ENCODE results near the gene FAM89A. TPM values are rescaled to one million over a fixed set of nuclear protein-coding genes. Genes with fewer than 3 reads are reported as not detected.
"Not testable (repeated sequence)": the region's sequence is repeated elsewhere in the genome, so short reads cannot be mapped to it uniquely, and the experiment has no call there.

Gene FAM89A
- polyA plus RNA-seq, 1 of the 3 experiments (the other 2 are of a cell fraction), result 2.7 TPM

DNA sequence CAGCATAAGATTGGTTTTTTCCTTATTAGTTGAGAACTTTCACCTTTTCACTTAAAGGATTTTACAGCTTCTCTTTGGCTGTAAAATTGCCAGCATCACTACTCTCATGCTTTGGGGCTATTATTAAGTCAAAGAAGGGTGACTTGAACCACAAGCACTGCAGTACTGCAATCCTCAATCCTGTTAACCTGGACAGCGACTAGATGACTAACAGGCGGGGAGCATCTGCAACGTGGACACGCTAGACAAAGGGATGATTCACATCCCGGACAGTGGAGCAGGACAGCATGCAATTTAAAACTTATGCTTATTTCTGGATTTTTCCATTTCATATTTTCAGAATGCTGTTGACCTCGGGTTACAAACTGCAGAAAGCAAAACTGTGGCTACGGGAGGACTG, 53.1 kb downstream of the FAM89A start (continued):
- TF ChIP-seq CTCF (IDR thresholded peaks at IDR 0.05) (no peak), EZH2phosphoT487 (IDR thresholded peaks at IDR 0.05; ENCODE audit: borderline replicate concordance, low read depth) (no peak), RFX5 (IDR thresholded peaks at IDR 0.05; ENCODE audit: low read length) (no peak), USF2 (IDR thresholded peaks at IDR 0.05; ENCODE audit: borderline replicate concordance, low read depth, low read length) (no peak), SIN3A (IDR thresholded peaks at IDR 0.05; ENCODE audit: borderline replicate concordance, low read depth, low read length) (peak; percentile 76)
- TF ChIP-seq, protein P1, sequence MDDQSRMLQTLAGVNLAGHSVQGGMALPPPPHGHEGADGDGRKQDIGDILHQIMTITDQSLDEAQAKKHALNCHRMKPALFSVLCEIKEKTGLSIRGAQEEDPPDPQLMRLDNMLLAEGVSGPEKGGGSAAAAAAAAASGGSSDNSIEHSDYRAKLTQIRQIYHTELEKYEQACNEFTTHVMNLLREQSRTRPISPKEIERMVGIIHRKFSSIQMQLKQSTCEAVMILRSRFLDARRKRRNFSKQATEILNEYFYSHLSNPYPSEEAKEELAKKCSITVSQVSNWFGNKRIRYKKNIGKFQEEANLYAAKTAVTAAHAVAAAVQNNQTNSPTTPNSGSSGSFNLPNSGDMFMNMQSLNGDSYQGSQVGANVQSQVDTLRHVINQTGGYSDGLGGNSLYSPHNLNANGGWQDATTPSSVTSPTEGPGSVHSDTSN (IDR thresholded peaks at IDR 0.05), result peak; percentile 54

DNA sequence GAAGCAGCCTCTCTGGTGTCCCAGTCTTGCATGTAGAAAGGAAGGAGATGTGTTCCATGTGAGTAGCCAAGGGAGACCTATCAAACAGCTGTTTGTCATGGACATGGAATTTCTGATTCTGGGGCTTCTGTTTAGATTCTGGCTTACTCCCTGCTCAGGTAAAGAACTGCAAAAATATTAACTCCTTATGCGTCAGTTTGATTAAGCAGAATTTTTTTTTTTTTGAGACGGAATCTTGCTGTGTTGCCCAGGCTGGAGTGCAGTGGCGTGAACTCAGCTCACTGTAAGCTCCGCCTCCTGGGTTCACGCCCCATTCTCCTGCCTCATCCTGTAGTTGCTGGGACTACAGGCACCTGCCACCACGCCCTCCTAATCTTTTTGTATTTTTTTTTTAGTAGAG, 54.3 kb downstream of the FAM89A start:
- Histone ChIP-seq H3K27ac (ENCODE audit: low read depth in 2 of 2, low read length in 1 of 2) (no peak overlapping the region), H3K9ac (no peak overlapping the region), H3K9me2 (no peaks in the 10 kb centered on the region), H3F3A (replicated peaks; ENCODE audit: insufficient read depth) (peaks cover 5% of the 10 kb centered on the region), H3K79me2 (ENCODE audit: insufficient read depth) (peaks cover 34% of the 10 kb centered on the region), H3K4me2 (no peak overlapping the region), H3K36me3 (replicated peaks in 1 of 2; ENCODE audit: control insufficient read depth in 1 of 2, insufficient read depth in 2 of 2, low read length in 1 of 2) (peaks cover 17 to 41% of the 10 kb centered on the region in 2 experiments), H3K4me3 (ENCODE audit: low read depth in 2 of 2, low read length in 1 of 2) (no peak overlapping the region), H3K27me3 (ENCODE audit: insufficient read depth) (no peaks in the 10 kb centered on the region), H3K9me3 (no peaks in the 10 kb centered on the region), H2AFZ (ENCODE audit: low read depth) (no peak overlapping the region), H4K20me1 (ENCODE audit: insufficient read depth) (0 out of 2 replicates have a peak, but pooled peaks cover 3% of the 10 kb centered on the region), H3K4me1 (ENCODE audit: control insufficient read depth in 1 of 2, insufficient read depth in 2 of 2, low read depth in 1 of 2, low read length in 1 of 2) (peaks cover 0 to 4% of the 10 kb centered on the region in 2 experiments; a peak in 1 of 4 replicates)
- DNase-seq, result no peak
- 96% methylated on average over 6 of the region's 6 CpGs for WGBS (ENCODE audit: low lambda C conversion rate)
- no peak for TF ChIP-seq RCOR1 (IDR thresholded peaks at IDR 0.05; ENCODE audit: low read length)
- no peak for TF ChIP-seq RXRA (IDR thresholded peaks at IDR 0.05; ENCODE audit: borderline replicate concordance, low read depth)
- no peak for TF ChIP-seq GATA2 (CRISPR knock-in tag; IDR thresholded peaks at IDR 0.05)
- TF ChIP-seq EZH2phosphoT487 (IDR thresholded peaks at IDR 0.05; ENCODE audit: borderline replicate concordance, low read depth), result no peak
- TF ChIP-seq RAD21 (IDR thresholded peaks at IDR 0.05; ENCODE audit: low read length), result no peak
- no peak for TF ChIP-seq SMC3 (IDR thresholded peaks at IDR 0.05; ENCODE audit: low read depth, low read length)
- no peak for TF ChIP-seq GABPA (IDR thresholded peaks at IDR 0.05; ENCODE audit: low read depth)
- POLR2A ChIA-PET, result no interaction called here
- CTCF ChIA-PET, result no interaction called here

DNA sequence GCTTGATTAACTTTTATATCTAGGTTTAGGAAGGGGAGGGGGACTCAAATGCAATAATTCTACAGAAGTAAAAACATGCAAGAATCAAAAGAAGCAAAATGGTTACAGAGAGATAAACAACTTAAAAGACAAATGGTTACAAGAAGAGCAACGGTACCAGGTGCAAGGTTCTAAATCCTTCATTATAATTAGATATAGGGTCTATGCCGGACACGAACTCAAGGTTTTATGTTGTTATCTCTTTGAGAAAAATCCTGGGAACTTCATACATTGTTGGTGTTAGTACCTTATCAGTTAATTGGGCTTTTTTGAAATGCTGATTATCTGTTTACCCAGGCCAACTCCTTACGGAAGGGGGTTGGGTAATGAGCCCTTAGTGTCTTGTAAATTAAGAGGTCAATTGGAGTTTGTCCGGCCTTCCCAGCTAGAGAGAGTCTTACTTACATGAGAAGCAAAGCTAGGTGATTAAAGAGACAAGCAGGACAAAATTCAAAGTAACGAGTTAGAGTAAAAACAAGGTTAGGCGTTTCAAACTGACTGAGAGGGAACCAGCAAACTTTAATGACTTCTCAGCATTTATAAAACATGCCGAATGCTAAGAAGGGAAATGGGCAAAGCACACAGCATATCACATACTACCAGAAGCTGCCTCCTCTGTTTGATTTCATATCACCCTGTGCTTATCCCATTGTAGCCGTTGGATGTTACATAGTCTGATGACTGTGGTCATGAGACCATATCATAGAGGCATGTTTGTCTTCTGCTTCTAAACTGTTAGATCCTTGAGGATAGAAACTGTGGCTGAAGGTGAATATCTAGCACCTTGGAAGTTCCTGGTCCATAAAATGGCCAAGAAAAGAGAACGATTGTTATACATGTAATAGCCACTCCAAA, 55.2 kb downstream of the FAM89A start:
- H3K27ac ChIP-seq (ENCODE audit: low read depth in 2 of 2, low read length in 1 of 2); H3K4me1 ChIP-seq (ENCODE audit: control insufficient read depth in 1 of 2, insufficient read depth in 2 of 2, low read depth in 1 of 2, low read length in 1 of 2); H3K4me2 ChIP-seq; CTCF ChIA-PET; DNase-seq; H2AFZ ChIP-seq (ENCODE audit: low read depth); H3K4me3 ChIP-seq (ENCODE audit: low read depth in 2 of 2, low read length in 1 of 2); H3K9ac ChIP-seq; H4K20me1 ChIP-seq (ENCODE audit: insufficient read depth); H3K9me3 ChIP-seq; H3F3A ChIP-seq (replicated peaks; ENCODE audit: insufficient read depth); H3K27me3 ChIP-seq (ENCODE audit: insufficient read depth); H3K9me2 ChIP-seq; POLR2A ChIA-PET: not testable (repeated sequence)
- Histone ChIP-seq H3K36me3 (replicated peaks in 1 of 2; ENCODE audit: control insufficient read depth in 1 of 2, insufficient read depth in 2 of 2, low read length in 1 of 2) (peaks cover 13 to 36% of the 10 kb centered on the region in 2 experiments), H3K79me2 (ENCODE audit: insufficient read depth) (peaks cover 39% of the 10 kb centered on the region)
- 88% methylated on average over 10 of the region's 10 CpGs for WGBS (ENCODE audit: low lambda C conversion rate)
